GM23338 (cell line): ENCODE results near the gene EPS8. TPM values are rescaled to one million over a fixed set of nuclear protein-coding genes. Genes with fewer than 3 reads are reported as not detected.

Experiments used
- ATAC-seq: fragments of 200-7000 bp; cut with Tn5 transposase; 3 replicates; pipeline ENCODE4 v1.9.1; 2020
- DNase-seq: peaks from one replicate; pipeline ENCODE4 v3.0.0-alpha.2; 2015; ENCODE audit warnings: low spot score
- H2AFZ ChIP-seq: fragments of 200-600 bp; sonication (generic); 2 replicates; pipeline ENCODE4 v1.8.0; 2016; ENCODE audit warnings: antibody characterized with exemption, mild to moderate bottlenecking, moderate library complexity
- H3F3A ChIP-seq: fragments of 200-600 bp; sonication (generic); replicated peaks from 2 replicates; pipeline ENCODE4 v1.8.0; 2017; ENCODE audit warnings: antibody characterized with exemption, mixed run types, low read depth
- H3K27ac ChIP-seq: fragments of 200-600 bp; sonication (generic); 2 replicates; pipeline ENCODE4 v1.6.1; 2016; ENCODE audit warnings: low read depth
- H3K27me3 ChIP-seq: fragments of 200-600 bp; sonication (generic); 2 replicates; pipeline ENCODE4 v1.8.0; 2016; ENCODE audit warnings: mild to moderate bottlenecking, mixed run types, moderate library complexity; ENCODE audit not compliant: insufficient read depth
- H3K36me3 ChIP-seq: fragments of 200-600 bp; sonication (generic); 2 replicates; pipeline ENCODE4 v1.8.0; 2016; ENCODE audit warnings: mild to moderate bottlenecking; ENCODE audit not compliant: insufficient read depth
- H3K4me1 ChIP-seq: fragments of 200-600 bp; sonication (generic); 2 replicates; pipeline ENCODE4 v1.8.0; 2016; ENCODE audit warnings: mild to moderate bottlenecking, moderate library complexity; ENCODE audit not compliant: insufficient read depth
- H3K4me2 ChIP-seq: fragments of 200-600 bp; sonication (generic); 2 replicates; pipeline ENCODE4 v1.7.1; 2017; ENCODE audit warnings: mixed run types
- H3K4me3 ChIP-seq: fragments of 200-600 bp; sonication (generic); 2 replicates; pipeline ENCODE4 v1.6.1; 2016; ENCODE audit warnings: mixed run types
- H3K79me2 ChIP-seq: fragments of 200-600 bp; sonication (generic); replicated peaks from 2 replicates; pipeline ENCODE4 v1.8.0; 2017; ENCODE audit warnings: mild to moderate bottlenecking; ENCODE audit not compliant: insufficient read depth
- H3K9me2 ChIP-seq: fragments of 200-600 bp; sonication (generic); 2 replicates; pipeline ENCODE4 v1.8.0; 2017; ENCODE audit not compliant: insufficient read depth
- H4K20me1 ChIP-seq: fragments of 200-600 bp; sonication (generic); replicated peaks from 2 replicates; pipeline ENCODE4 v1.8.0; 2017; ENCODE audit warnings: mild to moderate bottlenecking; ENCODE audit not compliant: insufficient read depth
- H3K27ac Mint-ChIP-seq: 2 replicates; pipeline ENCODE4 v1.8.0; 2020; ENCODE audit warnings: inconsistent platforms, mild to moderate bottlenecking, moderate library complexity, mixed read lengths
- H3K27me3 Mint-ChIP-seq: 3 replicates; pipeline ENCODE4 v1.8.0; 2022; ENCODE audit warnings: low read depth, mild to moderate bottlenecking, moderate library complexity, mixed read lengths, inconsistent platforms; ENCODE audit not compliant: insufficient read depth, poor library complexity
- H3K36me3 Mint-ChIP-seq: 3 replicates; pipeline ENCODE4 v1.8.0; 2021; ENCODE audit warnings: low read depth, mild to moderate bottlenecking, inconsistent platforms, moderate library complexity, mixed read lengths
- H3K4me1 Mint-ChIP-seq: 3 replicates; pipeline ENCODE4 v1.8.0; 2020; ENCODE audit warnings: mild to moderate bottlenecking, inconsistent platforms, mixed read lengths
- H3K4me3 Mint-ChIP-seq: 3 replicates; pipeline ENCODE4 v1.8.0; 2021; ENCODE audit warnings: moderate library complexity, mild to moderate bottlenecking, inconsistent platforms, mixed read lengths
- H3K9me3 Mint-ChIP-seq: 3 replicates; pipeline ENCODE4 v1.8.0; 2020; ENCODE audit warnings: moderate library complexity, mild to moderate bottlenecking, inconsistent platforms, mixed read lengths
- EZH2 ChIP-seq: fragments of 200-600 bp; sonication (generic); IDR thresholded peaks from one replicate; pipeline ENCODE4 v1.8.0; 2017; ENCODE audit warnings: antibody characterized with exemption, mild to moderate bottlenecking, low read depth; ENCODE audit not compliant: unreplicated experiment
- EZH2phosphoT487 ChIP-seq: fragments of 200-600 bp; sonication (generic); IDR thresholded peaks from one replicate; pipeline ENCODE4 v1.8.1; 2018; ENCODE audit warnings: antibody characterized with exemption; ENCODE audit not compliant: unreplicated experiment
- JUNB ChIP-seq: IDR thresholded peaks from one replicate; pipeline ENCODE4 v1.6.1; 2016; ENCODE audit warnings: antibody characterized with exemption; ENCODE audit not compliant: unreplicated experiment
- NANOG ChIP-seq: IDR thresholded peaks from 2 replicates; pipeline ENCODE4 v1.6.1; 2016; ENCODE audit warnings: antibody characterized with exemption, borderline replicate concordance
- STAT1 ChIP-seq: IDR thresholded peaks from one replicate; pipeline ENCODE4 v1.6.1; 2016; ENCODE audit warnings: antibody characterized with exemption; ENCODE audit not compliant: unreplicated experiment
- ZNF114 ChIP-seq: fragments of 250-450 bp; sonication (Bioruptor Pico); IDR thresholded peaks from 2 replicates; pipeline ENCODE4 v1.5.0; 2020; ENCODE audit warnings: mild to moderate bottlenecking, moderate library complexity
- ZNF331 ChIP-seq: fragments of 250-450 bp; sonication (Bioruptor Pico); IDR thresholded peaks from 2 replicates; pipeline ENCODE4 v1.5.0; 2020; ENCODE audit warnings: low read depth, mild to moderate bottlenecking, moderate library complexity
- ZNF462 ChIP-seq: fragments of 250-450 bp; sonication (Bioruptor Pico); IDR thresholded peaks from 2 replicates; pipeline ENCODE4 v1.5.0; 2020; ENCODE audit warnings: mild to moderate bottlenecking, moderate library complexity
- polyA plus RNA-seq: library from polyadenylated mRNA; unstranded; fragments of >200 nt; fragmentation: Nextera tagmentation; extraction: Ambion mirVana; gene quantifications from 2 replicates; pipeline ENCODE4 v1.2.1, GENCODE V29; 2016
- total RNA-seq: library from RNA; depleted of rRNA; stranded (reverse); fragments of >200 nt; shearing (Covaris generic); gene quantifications from 2 replicates; pipeline ENCODE4 v1.2.3, GENCODE V29; 2014
- TF ChIP-seq, protein P1 (sequence below): IDR thresholded peaks from one replicate; pipeline ENCODE4 v1.6.1; 2018; ENCODE audit warnings: antibody characterized with exemption; ENCODE audit not compliant: unreplicated experiment
- TF ChIP-seq, protein P2 (sequence below), 2 experiments: fragments of 200-600 bp in 1 of 2; sonication (generic) in 1 of 2; conservative IDR thresholded peaks; 2 replicates each; pipeline versions ENCODE4 v1.5.1 to v1.6.1; 2016 to 2017; ENCODE audit warnings: antibody characterized with exemption in 2 of 2, low read depth in 2 of 2, mild to moderate bottlenecking in 2 of 2, moderate library complexity in 1 of 2

EPS8 gene
- total and polyA plus RNA-seq, 2 experiments from 2014 or later, result 3.5 to 5.4 TPM

GRCh38 chr12:15728118-15728598 is 61.0 kb downstream of the EPS8 start (continued):
- TF ChIP-seq, protein P1, sequence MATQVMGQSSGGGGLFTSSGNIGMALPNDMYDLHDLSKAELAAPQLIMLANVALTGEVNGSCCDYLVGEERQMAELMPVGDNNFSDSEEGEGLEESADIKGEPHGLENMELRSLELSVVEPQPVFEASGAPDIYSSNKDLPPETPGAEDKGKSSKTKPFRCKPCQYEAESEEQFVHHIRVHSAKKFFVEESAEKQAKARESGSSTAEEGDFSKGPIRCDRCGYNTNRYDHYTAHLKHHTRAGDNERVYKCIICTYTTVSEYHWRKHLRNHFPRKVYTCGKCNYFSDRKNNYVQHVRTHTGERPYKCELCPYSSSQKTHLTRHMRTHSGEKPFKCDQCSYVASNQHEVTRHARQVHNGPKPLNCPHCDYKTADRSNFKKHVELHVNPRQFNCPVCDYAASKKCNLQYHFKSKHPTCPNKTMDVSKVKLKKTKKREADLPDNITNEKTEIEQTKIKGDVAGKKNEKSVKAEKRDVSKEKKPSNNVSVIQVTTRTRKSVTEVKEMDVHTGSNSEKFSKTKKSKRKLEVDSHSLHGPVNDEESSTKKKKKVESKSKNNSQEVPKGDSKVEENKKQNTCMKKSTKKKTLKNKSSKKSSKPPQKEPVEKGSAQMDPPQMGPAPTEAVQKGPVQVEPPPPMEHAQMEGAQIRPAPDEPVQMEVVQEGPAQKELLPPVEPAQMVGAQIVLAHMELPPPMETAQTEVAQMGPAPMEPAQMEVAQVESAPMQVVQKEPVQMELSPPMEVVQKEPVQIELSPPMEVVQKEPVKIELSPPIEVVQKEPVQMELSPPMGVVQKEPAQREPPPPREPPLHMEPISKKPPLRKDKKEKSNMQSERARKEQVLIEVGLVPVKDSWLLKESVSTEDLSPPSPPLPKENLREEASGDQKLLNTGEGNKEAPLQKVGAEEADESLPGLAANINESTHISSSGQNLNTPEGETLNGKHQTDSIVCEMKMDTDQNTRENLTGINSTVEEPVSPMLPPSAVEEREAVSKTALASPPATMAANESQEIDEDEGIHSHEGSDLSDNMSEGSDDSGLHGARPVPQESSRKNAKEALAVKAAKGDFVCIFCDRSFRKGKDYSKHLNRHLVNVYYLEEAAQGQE, result no peak
- no peak for TF ChIP-seq ZNF114

DNA sequence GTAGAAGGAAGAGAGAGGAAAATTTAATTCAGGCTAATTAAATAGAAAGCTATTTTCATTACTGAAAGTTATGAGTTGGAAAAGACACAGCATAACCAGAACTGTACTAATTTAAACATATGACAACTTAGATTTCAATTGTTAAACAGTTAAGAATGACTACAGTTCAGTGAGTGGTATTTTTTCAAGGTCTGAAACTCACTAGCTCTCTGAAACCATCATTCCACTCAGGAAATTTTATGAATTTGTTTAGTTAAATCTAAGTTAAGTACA is 62.4 kb downstream of the EPS8 start:
- no peaks in the 10 kb centered on the region for H3K4me1 ChIP-seq
- H4K20me1 ChIP-seq, result no peaks in the 10 kb centered on the region
- H3K4me3 ChIP-seq, result no peak overlapping the region
- no peaks in the 10 kb centered on the region for H3K9me3 Mint-ChIP-seq
- H3F3A ChIP-seq, result no peaks in the 10 kb centered on the region
- H3K27me3 ChIP-seq, result no peaks in the 10 kb centered on the region
- H3K4me3 Mint-ChIP-seq, result no peak overlapping the region
- no peak overlapping the region for H3K27ac ChIP-seq
- ATAC-seq (no peak), DNase-seq (no peak)
- no peaks in the 10 kb centered on the region for H3K9me2 ChIP-seq
- H3K36me3 ChIP-seq, result no peaks in the 10 kb centered on the region
- no peaks in the 10 kb centered on the region for H3K4me1 Mint-ChIP-seq
- no peaks in the 10 kb centered on the region for H3K27me3 Mint-ChIP-seq
- H3K27ac Mint-ChIP-seq, result no peak overlapping the region
- no peak overlapping the region for H2AFZ ChIP-seq
- H3K36me3 Mint-ChIP-seq, result no peaks in the 10 kb centered on the region
- no peak overlapping the region for H3K4me2 ChIP-seq
- H3K79me2 ChIP-seq, result no peaks in the 10 kb centered on the region
- TF ChIP-seq JUNB (no peak), EZH2phosphoT487 (no peak), ZNF331 (CRISPR knock-in tag) (no peak), NANOG (no peak), EZH2 (no peak), ZNF114 (no peak), ZNF462 (no peak), STAT1 (no peak)
- TF ChIP-seq, protein P1, result no peak
- TF ChIP-seq, protein P2, sequence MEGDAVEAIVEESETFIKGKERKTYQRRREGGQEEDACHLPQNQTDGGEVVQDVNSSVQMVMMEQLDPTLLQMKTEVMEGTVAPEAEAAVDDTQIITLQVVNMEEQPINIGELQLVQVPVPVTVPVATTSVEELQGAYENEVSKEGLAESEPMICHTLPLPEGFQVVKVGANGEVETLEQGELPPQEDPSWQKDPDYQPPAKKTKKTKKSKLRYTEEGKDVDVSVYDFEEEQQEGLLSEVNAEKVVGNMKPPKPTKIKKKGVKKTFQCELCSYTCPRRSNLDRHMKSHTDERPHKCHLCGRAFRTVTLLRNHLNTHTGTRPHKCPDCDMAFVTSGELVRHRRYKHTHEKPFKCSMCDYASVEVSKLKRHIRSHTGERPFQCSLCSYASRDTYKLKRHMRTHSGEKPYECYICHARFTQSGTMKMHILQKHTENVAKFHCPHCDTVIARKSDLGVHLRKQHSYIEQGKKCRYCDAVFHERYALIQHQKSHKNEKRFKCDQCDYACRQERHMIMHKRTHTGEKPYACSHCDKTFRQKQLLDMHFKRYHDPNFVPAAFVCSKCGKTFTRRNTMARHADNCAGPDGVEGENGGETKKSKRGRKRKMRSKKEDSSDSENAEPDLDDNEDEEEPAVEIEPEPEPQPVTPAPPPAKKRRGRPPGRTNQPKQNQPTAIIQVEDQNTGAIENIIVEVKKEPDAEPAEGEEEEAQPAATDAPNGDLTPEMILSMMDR (conservative IDR thresholded peaks at IDR 0.05; ENCODE audit: low read depth in 2 of 2), result no peak
